ENCODE results near the gene FHAD1. TPM values are rescaled to one million over a fixed set of nuclear protein-coding genes. Genes with fewer than 3 reads are reported as not detected.

Gene FHAD1
- total RNA-seq, 1 experiment from 2014 or later: 1.0 TPM

- no peak for DNase-seq (ENCODE audit: low read depth)
Measured at GRCh38 chr1:15435239-15436077, 188.4 kb downstream of the FHAD1 start.

- DNase-seq (ENCODE audit: low read depth): no peak
Measured at GRCh38 chr1:15436881-15437442, 189.9 kb downstream of the FHAD1 start.

- no peak for DNase-seq (ENCODE audit: low read depth)
Measured at GRCh38 chr1:15439325-15439724, 192.3 kb downstream of the FHAD1 start.

DNA sequence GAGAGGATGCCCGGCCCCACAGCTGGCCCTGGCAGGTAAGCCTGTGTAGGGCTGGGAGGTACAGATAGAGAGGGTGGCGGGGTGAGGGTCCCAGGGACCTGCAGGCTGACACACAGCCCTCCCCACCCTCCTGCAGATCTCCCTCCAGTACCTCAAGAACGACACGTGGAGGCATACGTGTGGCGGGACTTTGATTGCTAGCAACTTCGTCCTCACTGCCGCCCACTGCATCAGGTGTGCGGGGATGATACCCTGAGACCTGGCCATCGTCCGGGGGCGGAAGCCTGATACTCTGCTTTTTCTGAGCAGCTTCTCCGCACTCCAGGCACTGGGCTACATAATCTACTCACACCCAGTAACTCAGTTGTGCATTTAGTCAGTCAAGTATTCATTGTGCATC is 193.3 kb downstream of the FHAD1 start:
- DNase-seq (ENCODE audit: low read depth): no peak

DNA sequence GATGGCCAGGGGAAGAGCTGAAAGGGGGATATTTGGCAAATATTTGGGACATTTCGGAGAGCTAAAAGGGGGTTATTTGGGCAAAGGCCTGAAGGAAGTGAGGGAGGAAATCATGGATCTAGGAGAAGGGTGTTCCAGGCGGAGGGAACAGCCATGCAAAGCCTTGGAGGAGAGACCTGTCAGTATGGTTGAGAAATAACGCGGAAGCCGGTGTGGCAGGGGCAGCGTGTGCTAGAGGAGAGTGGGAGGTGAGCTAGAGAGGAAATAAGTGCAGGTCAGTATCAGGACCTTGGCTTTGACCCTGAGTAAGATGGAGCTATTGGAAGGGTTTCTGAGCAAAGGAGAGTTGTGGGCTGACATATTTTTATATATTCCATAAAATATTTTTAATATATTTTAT is 194.2 kb downstream of the FHAD1 start:
- DNase-seq (ENCODE audit: low read depth): no peak

- DNase-seq (ENCODE audit: low read depth): no peak
Measured at GRCh38 chr1:15442119-15442518, 195.1 kb downstream of the FHAD1 start.

DNA sequence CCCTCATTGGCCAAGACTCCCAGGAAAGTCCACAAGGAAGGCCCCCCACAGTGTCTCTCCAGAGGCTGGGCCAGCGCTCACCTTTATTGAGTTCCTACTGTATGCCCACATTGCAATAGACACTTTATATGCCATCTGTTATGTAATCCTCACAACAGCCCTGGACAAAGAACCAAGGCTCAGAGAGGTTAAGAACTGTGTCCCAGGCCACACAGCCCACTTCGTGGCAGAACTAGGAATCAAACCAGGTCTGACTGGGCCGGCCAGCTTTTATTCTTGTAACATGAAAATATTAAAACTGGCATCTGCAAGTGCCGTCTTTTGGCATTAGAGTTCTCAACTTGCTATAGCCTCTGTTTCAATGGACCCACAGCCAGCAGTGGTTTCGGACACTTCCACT is 195.7 kb downstream of the FHAD1 start:
- DNase-seq (ENCODE audit: low read depth): no peak

- no peak for DNase-seq (ENCODE audit: low read depth)
Measured at GRCh38 chr1:15443281-15443680, 196.3 kb downstream of the FHAD1 start.

- no peak for DNase-seq (ENCODE audit: low read depth)
Measured at GRCh38 chr1:15444468-15445389, 197.7 kb downstream of the FHAD1 start.

DNA sequence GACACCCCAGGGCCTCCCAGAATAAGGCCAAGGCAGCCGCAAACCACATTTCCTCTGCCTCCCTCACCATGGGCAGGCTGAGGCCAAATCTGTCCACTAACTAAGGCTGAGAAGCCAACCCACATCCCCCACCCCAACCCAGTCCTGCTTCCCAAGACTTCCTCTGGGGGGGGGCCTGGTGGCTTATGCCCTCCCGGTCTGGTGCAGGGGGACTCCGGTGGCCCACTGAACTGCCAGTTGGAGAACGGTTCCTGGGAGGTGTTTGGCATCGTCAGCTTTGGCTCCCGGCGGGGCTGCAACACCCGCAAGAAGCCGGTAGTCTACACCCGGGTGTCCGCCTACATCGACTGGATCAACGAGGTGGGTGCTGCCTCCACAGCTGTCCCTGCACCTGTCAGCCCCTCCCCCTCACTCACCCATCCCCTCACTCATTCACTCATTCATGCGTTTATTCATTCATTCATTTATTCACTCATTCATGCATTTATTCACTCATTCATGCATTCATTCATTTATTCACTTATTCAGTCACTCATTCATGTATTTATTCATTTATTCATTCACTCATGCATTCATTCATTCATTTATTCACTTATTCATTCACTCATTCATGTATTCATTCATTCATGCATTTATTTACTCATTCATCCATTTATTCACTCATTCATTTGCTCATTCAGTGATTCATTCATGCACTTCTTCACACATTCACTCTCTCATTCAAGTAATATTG is 198.5 kb downstream of the FHAD1 start:
- no peak for DNase-seq (ENCODE audit: low read depth)

- no peak for DNase-seq (ENCODE audit: low read depth)
Measured at GRCh38 chr1:15446212-15446611, 199.2 kb downstream of the FHAD1 start.

Other genes with a start within 250 kb of the FHAD1 start
- gene TMEM51, start 93.5 kb upstream of the FHAD1 start, total RNA-seq (2014; rRNA removed; shearing (Covaris generic)): 18.4 and 21.2 TPM in 2 replicates
- gene EFHD2, start 162.7 kb downstream of the FHAD1 start, total RNA-seq (2014; rRNA removed; shearing (Covaris generic)): 73.0 and 88.0 TPM in 2 replicates
- gene CTRC, start 191.2 kb downstream of the FHAD1 start, total RNA-seq (2014; rRNA removed; shearing (Covaris generic)): 7.8 TPM in 1 of 2 replicates, not detected in the other
- not detected in 2 replicates for gene CELA2A, start 209.5 kb downstream of the FHAD1 start, total RNA-seq (2014; rRNA removed; shearing (Covaris generic))
- not detected in 2 replicates for gene CELA2B, start 228.9 kb downstream of the FHAD1 start, total RNA-seq (2014; rRNA removed; shearing (Covaris generic))

All from Daoy (cell line).